HEK293 (cell line): ENCODE data around the gene LONRF2.

Source experiments
- CTCF ChIA-PET: fragments of 350-600 bp; formaldehyde crosslinking; extraction: SDS; loops from one replicate; lab custom pipeline; 2021; ENCODE audit warnings: antibody characterized with exemption; lab: Yijun Ruan, JAX
- POLR2A ChIA-PET: fragments of 300-600 bp; formaldehyde crosslinking; extraction: SDS; loops from one replicate; lab custom pipeline; 2020; ENCODE audit warnings: antibody characterized with exemption, inconsistent platforms; lab: Yijun Ruan, JAX
- H3K27ac ChIP-seq: fragments of 200-500 bp; sonication (Bioruptor generic); 2 replicates; pipeline ENCODE4 v1.5.1; 2014; ENCODE audit warnings: low read depth, low read length, control low read depth, inconsistent platforms; ENCODE audit errors: extremely low read depth
- H3K36me3 ChIP-seq, 2 experiments: fragments of 200-500 bp in 1 of 2; sonication (Bioruptor generic) in 1 of 2; 1 replicate in 1 of 2; 2 replicates in 1 of 2; pipeline ENCODE4 v1.5.1; 2014 to 2017; ENCODE audit warnings: inconsistent platforms in 2 of 2, low read length in 2 of 2; ENCODE audit not compliant: control insufficient read depth in 2 of 2, insufficient read depth in 1 of 2
- H3K4me1 ChIP-seq: fragments of 200-500 bp; sonication (Bioruptor generic); 2 replicates; pipeline ENCODE4 v1.5.1; 2014; ENCODE audit warnings: mild to moderate bottlenecking, low read length, inconsistent platforms; ENCODE audit not compliant: control insufficient read depth, insufficient read depth
- H3K4me3 ChIP-seq: 2 replicates; pipeline ENCODE4 v1.5.1; 2011; ENCODE audit warnings: low read depth, mild to moderate bottlenecking, control low read depth, low read length, moderate library complexity
- H3K9me3 ChIP-seq: fragments of 200-500 bp; sonication (Bioruptor generic); 2 replicates; pipeline ENCODE4 v1.5.1; 2014; ENCODE audit warnings: low read depth, low read length, inconsistent platforms; ENCODE audit not compliant: control insufficient read depth, insufficient read depth
- EGR2 ChIP-seq: fragments of 450-650 bp; formaldehyde crosslinking; IDR thresholded peaks from 2 replicates; pipeline ENCODE4 v1.5.1; 2016; ENCODE audit warnings: low read depth, missing biosample characterization, missing genetic modification characterization
- GLI2 ChIP-seq: fragments of 450-650 bp; formaldehyde crosslinking; IDR thresholded peaks from 2 replicates; pipeline ENCODE4; 2017; ENCODE audit warnings: missing biosample characterization, missing genetic modification characterization, low read depth, borderline replicate concordance
- SCRT2 ChIP-seq: fragments of 450-650 bp; formaldehyde crosslinking; IDR thresholded peaks from 2 replicates; pipeline ENCODE4 v1.5.1; 2016; ENCODE audit warnings: missing biosample characterization, missing genetic modification characterization
- WT1 ChIP-seq: fragments of 450-650 bp; formaldehyde crosslinking; IDR thresholded peaks from 2 replicates; pipeline ENCODE4 v1.5.1; 2016; ENCODE audit warnings: missing biosample characterization, missing genetic modification characterization
- ZBTB48 ChIP-seq: fragments of 450-650 bp; formaldehyde crosslinking; IDR thresholded peaks from 2 replicates; pipeline ENCODE4 v1.5.1; 2016; ENCODE audit warnings: missing biosample characterization, missing genetic modification characterization
- ZFHX2 ChIP-seq: fragments of 450-650 bp; formaldehyde crosslinking; conservative IDR thresholded peaks from 2 replicates; pipeline ENCODE4 v1.5.1; 2016; ENCODE audit warnings: missing biosample characterization, missing genetic modification characterization
- ZFP37 ChIP-seq: fragments of 450-650 bp; formaldehyde crosslinking; IDR thresholded peaks from 2 replicates; pipeline ENCODE4 v1.5.1; 2016; ENCODE audit warnings: missing biosample characterization, missing genetic modification characterization
- ZNF174 ChIP-seq: fragments of 450-650 bp; formaldehyde crosslinking; IDR thresholded peaks from 2 replicates; pipeline ENCODE4 v1.5.0; 2017; ENCODE audit warnings: missing biosample characterization, mild to moderate bottlenecking, missing genetic modification characterization
- ZNF350 ChIP-seq: fragments of 450-650 bp; formaldehyde crosslinking; IDR thresholded peaks from 2 replicates; pipeline ENCODE4 v1.5.0; 2017; ENCODE audit warnings: missing biosample characterization, mild to moderate bottlenecking, missing genetic modification characterization
- ZNF510 ChIP-seq: fragments of 450-650 bp; formaldehyde crosslinking; IDR thresholded peaks from 2 replicates; pipeline ENCODE4 v1.5.1; 2018; ENCODE audit warnings: mild to moderate bottlenecking, missing genetic modification characterization, missing biosample characterization; ENCODE audit not compliant: insufficient replicate concordance
- ZNF561 ChIP-seq: fragments of 450-650 bp; IDR thresholded peaks from 2 replicates; pipeline ENCODE4 v1.5.1; 2018; ENCODE audit warnings: missing biosample characterization, missing genetic modification characterization, borderline replicate concordance
- ZNF747 ChIP-seq: fragments of 450-650 bp; formaldehyde crosslinking; IDR thresholded peaks from 2 replicates; pipeline ENCODE4 v1.5.1; 2016; ENCODE audit warnings: missing biosample characterization, missing genetic modification characterization
- TF ChIP-seq, protein P1 (sequence below): fragments of 450-650 bp; formaldehyde crosslinking; IDR thresholded peaks from 2 replicates; pipeline ENCODE4 v1.5.1; 2016; ENCODE audit warnings: missing biosample characterization, missing genetic modification characterization

Gene LONRF2

GRCh38 chr2:100283724-100284501 lies 38.4 kb downstream of the LONRF2 start:
- TF ChIP-seq ZBTB48 (tag by site-specific recombination): no peak
- TF ChIP-seq, protein P1, sequence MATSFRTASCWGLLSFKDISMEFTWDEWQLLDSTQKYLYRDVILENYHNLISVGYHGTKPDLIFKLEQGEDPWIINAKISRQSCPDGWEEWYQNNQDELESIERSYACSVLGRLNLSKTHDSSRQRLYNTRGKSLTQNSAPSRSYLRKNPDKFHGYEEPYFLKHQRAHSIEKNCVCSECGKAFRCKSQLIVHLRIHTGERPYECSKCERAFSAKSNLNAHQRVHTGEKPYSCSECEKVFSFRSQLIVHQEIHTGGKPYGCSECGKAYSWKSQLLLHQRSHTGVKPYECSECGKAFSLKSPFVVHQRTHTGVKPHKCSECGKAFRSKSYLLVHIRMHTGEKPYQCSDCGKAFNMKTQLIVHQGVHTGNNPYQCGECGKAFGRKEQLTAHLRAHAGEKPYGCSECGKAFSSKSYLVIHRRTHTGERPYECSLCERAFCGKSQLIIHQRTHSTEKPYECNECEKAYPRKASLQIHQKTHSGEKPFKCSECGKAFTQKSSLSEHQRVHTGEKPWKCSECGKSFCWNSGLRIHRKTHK: no peak
- TF ChIP-seq ZNF561 (tag by site-specific recombination): no peak
- no peak for TF ChIP-seq ZNF510
- no peak for TF ChIP-seq ZFP37 (tag by site-specific recombination)
- TF ChIP-seq, all 188 proteins: peak for 0

GRCh38 chr2:100281521-100282438 lies 40.5 kb downstream of the LONRF2 start:
- CTCF ChIA-PET: interaction anchor here (1.2 kb wide), 2 partner anchors 19 kb away, joined by 4 to 7 read pairs; no protein-coding TSS in a partner anchor
- POLR2A ChIA-PET: no interaction called here
- no peak overlapping the region for H3K27ac ChIP-seq

More at GRCh38 chr2:100283724-100284501, 38.4 kb downstream of the LONRF2 start:
- CTCF ChIA-PET: no interaction called here
- Histone ChIP-seq H3K27ac (no peak overlapping the region), H3K4me3 (no peak overlapping the region), H3K36me3 (peaks cover 12 to 71% of the 10 kb centered on the region in 2 experiments; a peak in 2 of 3 replicates), H3K9me3 (no peaks in the 10 kb centered on the region), H3K4me1 (no peaks in the 10 kb centered on the region)
- POLR2A ChIA-PET: no interaction called here

DNA sequence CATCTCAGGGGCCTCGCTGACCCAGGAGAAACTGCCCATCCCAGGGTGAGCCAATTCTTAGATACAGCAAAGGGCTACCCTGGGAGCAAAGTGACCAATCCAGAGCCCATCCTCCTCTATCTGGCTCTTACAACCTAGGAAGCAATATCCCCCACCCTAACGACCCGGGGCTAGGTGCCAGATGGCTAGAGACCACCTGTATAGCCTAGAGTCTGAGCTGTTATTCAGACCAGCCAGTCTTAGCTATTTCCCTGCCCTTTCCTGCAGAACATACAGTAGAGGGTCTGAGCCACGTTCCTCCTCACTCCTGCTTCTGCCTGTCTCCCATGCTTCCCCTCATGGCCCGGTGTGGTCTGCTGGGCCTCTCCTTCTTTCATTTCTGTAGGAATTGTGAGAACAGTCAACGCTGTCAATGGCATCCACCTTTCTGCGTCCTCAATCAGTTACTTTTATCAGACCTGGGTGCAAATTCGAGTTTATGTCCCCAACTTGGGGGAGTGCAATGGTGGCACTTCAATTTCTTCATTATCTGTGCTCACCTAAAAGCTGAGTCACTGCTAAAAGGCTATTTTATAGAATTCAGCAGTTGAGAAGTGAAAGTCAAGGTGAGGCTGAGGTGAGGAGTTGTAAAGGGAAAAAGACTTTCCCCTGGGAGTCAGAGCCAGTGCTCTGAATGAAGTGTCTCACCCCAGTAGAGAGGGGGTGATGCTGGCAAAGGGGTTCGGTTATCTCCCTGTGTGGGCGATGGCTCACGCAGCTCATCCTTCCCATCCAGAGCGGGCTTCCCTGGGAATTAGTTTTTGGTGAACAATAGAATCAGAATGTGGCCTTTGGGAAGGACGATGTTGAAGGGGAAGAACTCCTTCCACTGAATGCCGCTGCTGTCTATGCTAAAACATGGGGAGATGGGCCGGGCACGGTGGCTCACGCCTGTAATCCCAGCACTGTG lies 42.4 kb downstream of the LONRF2 start:
- no peaks in the 10 kb centered on the region for H3K9me3 ChIP-seq
- no peak for TF ChIP-seq WT1 (tag by site-specific recombination)
- no peak for TF ChIP-seq ZNF174 (tag by site-specific recombination)
- no peak for TF ChIP-seq GLI2 (tag by site-specific recombination)
- TF ChIP-seq ZNF350 (tag by site-specific recombination): no peak
- peaks cover 12 to 53% of the 10 kb centered on the region in 2 experiments; a peak in 2 of 3 replicates for H3K36me3 ChIP-seq
- CTCF ChIA-PET: interaction anchor here (0.5 kb wide), 1 partner anchor 602 kb away, joined by 3 read pairs; no protein-coding TSS in a partner anchor
- no peak overlapping the region for H3K27ac ChIP-seq
- POLR2A ChIA-PET: no interaction called here
- H3K4me1 ChIP-seq: no peaks in the 10 kb centered on the region
- no peak overlapping the region for H3K4me3 ChIP-seq

More at GRCh38 chr2:100281521-100282438, 40.5 kb downstream of the LONRF2 start:
- Histone ChIP-seq H3K4me3 (no peak overlapping the region), H3K9me3 (no peaks in the 10 kb centered on the region), H3K36me3 (peaks cover 12 to 61% of the 10 kb centered on the region in 2 experiments; a peak in 2 of 3 replicates), H3K4me1 (no peaks in the 10 kb centered on the region)
- TF ChIP-seq ZNF747 (tag by site-specific recombination) (no peak), EGR2 (tag by site-specific recombination) (peak; percentile 73; the same call in 1 of the 2 replicates), SCRT2 (peak; percentile 53; the same call in 1 of the 2 replicates), ZFHX2 (tag by site-specific recombination) (peak; percentile 78)
